ENCODE results near the gene SEC14L6. TPM values are rescaled to one million over a fixed set of nuclear protein-coding genes. Genes with fewer than 3 reads are reported as not detected.

Gene SEC14L6
- total RNA-seq, 1 donor from 2014 or later = 0.12 TPM

DNA sequence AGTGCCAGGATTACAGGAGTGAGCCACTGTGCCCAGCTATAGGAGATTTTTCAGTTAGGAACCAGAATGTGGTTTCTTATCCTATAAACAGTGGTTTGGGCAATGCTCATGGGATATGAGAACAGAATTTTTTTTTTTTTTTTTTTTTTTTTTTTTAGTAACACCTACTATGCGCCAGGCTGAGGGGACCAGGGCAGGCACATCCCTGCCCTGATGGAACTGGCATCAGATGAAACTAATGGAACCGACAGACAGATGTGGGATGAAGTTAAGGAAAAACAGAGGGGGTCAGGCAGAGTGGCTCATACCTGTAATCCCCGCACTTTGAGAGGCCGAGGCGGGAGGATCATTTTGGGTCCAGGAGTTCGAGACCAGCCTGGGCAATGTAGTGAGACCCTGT is 45.9 kb downstream of the SEC14L6 start:
- no peak for DNase-seq (ENCODE audit: extremely low read depth, low read depth, low spot score)

- DNase-seq (ENCODE audit: extremely low read depth, low read depth, low spot score) = no peak
Observed at GRCh38 chr22:30497466-30498150, 48.9 kb downstream of the SEC14L6 start.

- no peak for DNase-seq (ENCODE audit: extremely low read depth, low read depth, low spot score)
Observed at GRCh38 chr22:30495041-30495784, 51.3 kb downstream of the SEC14L6 start.

- no peak for DNase-seq (ENCODE audit: extremely low read depth, low read depth, low spot score)
Observed at GRCh38 chr22:30492144-30492543, 54.4 kb downstream of the SEC14L6 start.

DNA sequence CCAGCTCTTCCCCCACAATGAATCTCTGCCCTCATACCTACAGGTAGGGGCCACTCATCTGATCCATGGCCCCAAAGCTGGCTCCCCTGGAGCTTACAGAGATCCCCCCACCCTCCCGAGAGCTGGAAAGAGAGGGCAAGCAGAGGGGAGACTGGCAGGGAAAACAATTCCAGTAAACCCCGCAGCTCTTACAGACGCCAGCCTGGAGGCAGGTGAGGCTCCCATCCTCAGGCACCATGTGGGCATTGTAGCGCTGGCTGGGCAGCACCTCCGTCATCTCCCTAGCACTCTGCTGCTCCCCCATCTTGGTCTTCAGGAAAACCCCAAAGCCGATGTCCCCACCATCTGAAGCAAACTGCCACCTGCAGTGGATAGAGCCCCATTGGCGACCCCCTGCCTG is 55.2 kb downstream of the SEC14L6 start:
- DNase-seq (ENCODE audit: extremely low read depth, low read depth, low spot score) = no peak

DNA sequence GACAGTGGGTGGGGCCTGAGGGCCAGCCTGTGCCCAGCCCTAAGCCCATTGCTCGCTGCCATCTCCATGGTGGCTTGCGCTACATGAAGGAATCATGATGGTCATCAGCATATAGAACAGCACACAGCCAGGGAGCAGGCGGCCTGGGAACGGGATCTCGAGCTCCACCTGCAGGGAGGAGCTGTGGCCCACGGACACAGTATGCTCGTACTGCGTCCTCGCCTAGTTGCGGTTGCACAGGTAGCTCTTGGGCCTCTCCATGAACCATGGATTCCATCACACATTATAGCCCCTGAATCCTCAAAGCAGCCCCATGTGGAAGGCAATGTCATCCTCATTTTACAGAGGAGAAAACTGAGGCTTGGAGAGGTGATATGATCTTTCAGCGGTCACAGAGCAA is 56.1 kb downstream of the SEC14L6 start:
- no peak for DNase-seq (ENCODE audit: extremely low read depth, low read depth, low spot score)

DNA sequence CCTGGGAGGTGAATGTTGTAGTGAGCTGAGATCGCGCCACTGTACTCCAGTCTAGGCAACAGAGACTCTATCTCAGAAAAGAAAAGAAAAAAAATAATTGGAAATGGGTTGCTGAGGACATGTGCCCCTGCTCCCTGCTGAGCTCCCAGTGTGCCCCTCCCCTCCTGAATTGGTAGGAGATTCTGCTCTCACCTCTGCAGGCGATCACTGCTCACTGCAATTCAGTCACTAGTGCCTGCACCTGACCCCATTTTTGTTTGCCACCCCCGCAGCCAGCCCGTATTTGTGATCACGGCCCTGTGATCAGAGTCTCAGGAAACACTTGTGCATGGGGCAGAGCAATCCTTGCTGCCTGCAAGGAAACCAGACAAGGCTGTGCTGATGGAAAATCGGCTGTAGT is 58.4 kb downstream of the SEC14L6 start:
- no peak for DNase-seq (ENCODE audit: extremely low read depth, low read depth, low spot score)

GRCh38 chr22:30486661-30487115 is 59.9 kb downstream of the SEC14L6 start:
- DNase-seq (ENCODE audit: extremely low read depth, low read depth, low spot score) = no peak

- DNase-seq (ENCODE audit: extremely low read depth, low read depth, low spot score) = no peak
Observed at GRCh38 chr22:30486118-30486517, 60.4 kb downstream of the SEC14L6 start.

DNA sequence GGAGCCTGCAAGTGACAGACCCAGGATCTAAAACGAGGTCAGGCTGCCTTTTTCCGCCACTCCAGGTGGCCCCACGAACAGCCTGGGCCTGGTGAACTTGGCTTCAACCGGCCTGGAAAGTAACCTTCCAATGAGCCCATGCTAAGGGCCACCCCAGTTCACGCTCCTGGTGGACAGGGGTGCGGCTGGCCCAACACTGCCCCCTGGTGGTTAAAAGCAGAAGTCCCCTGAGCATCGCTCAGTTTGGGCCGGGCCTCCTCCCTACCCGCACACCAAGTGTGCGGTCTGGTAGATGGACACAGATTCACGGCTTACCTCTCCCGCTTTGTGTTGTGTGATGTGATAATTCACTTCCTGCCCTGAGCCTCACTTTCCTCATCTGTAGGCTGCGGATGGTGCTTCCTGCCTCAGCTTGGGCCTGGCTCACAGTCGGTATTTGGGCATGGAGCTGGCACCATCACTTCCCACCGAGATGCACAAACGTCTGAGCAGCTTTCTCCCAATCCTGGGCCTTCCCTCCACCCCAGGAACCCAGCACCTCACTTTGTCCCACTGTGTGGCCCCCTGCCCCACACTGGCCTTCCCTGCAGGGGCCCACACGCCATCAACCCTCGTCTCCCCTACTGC is 61.1 kb downstream of the SEC14L6 start:
- DNase-seq (ENCODE audit: extremely low read depth, low read depth, low spot score) = no peak

GRCh38 chr22:30483169-30483568 is 63.4 kb downstream of the SEC14L6 start:
- DNase-seq (ENCODE audit: extremely low read depth, low read depth, low spot score) = no peak

DNA sequence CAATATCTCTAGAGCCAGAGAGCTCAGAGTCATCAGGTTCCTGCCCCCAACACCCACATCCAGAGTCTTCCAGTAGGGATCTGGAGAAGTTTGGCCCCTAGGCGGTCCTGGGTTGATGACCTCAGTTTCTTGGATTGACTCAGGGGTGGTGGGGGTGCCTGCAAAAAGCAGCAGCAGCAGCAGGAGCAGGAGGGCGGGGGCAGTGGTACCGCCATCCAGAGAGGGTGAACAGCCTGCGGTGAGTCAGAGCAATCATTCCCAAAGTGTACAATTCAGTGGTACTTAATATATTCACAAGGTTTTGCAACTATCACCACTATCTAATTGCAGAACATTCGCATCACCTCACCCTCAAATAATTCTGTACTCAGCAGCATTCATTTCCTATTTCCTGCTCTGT is 64.8 kb downstream of the SEC14L6 start:
- no peak for DNase-seq (ENCODE audit: extremely low read depth, low read depth, low spot score)

DNA sequence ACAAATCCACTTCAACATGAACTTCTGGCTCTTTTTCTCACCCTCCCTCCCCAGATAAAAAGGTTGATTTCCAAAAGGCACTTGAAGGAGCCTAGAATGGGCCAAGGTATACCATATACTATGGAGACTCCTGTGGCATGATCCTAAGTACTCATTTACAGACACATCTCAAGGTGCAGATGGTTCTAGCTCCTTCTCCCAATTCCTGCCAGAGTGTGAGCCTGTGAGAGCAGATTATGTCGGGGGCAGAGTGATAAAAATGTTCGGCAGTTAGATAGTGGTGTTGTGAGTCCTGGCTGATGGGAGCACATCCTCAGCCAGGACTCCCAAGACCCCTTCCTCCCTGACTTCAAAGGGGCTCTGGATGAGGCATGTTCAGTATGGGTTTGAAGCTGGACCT is 66.6 kb downstream of the SEC14L6 start:
- no peak for DNase-seq (ENCODE audit: extremely low read depth, low read depth, low spot score)

- no peak for DNase-seq (ENCODE audit: extremely low read depth, low read depth, low spot score)
Observed at GRCh38 chr22:30474683-30475424, 71.7 kb downstream of the SEC14L6 start.

DNA sequence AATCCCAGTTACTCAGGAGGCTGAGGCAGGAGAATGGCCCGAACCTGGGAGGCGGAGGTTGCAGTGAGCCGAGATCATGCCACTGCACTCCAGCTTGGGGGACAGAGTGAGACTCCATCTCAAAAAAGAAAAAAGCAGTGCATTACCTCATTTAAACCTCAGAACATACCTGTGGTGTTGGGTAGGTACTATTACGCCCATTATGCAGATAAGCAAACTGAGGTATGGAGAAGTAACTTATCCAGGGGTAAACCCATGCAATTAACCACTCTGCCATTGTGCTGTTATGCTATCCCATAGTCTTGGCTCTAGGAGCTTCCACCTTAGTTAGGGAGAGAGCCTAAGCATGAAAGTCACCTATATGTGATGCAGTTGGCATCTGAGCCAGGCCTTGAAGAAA is 72.4 kb downstream of the SEC14L6 start:
- DNase-seq (ENCODE audit: extremely low read depth, low read depth, low spot score) = no peak

DNA sequence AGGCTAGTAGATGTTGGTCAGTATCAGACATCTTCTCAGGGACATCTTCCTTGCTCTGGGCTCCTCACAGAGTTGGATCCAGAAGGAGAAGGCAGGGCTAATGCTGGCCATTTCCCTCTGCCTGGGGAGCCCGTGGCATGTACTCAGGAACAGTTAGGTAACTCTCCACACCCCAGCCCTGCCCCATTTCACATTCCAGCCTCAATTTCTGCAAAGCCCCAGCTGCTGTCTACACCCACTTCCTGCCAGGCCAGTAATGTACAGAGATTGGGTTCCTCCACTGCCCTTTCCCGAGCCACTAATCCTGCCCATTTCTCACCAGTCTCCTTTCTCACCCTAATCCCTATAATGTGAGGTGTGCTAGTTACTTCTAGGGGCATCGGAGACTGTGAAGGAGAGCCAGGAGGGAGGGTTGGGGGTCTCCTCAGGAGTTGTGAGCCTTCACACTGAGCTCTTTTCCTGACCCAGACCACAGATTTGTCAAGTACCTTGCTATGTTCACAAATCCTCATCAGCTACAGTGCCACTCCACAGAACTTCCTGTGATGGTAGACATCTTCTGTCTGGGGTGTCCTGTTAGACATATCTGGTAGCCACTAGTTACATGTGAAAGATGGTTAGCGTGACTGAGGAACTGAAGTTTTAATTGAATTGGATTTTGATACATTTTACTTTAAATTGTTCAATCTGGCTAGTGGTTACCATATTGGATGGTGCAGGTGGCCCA is 73.4 kb downstream of the SEC14L6 start:
- DNase-seq (ENCODE audit: extremely low read depth, low read depth, low spot score) = no peak
